Measurements from ENCODE around the gene BIRC5. TPM values are rescaled to one million over a fixed set of nuclear protein-coding genes. Genes with fewer than 3 reads are reported as not detected.

Gene BIRC5
- total and polyA plus RNA-seq, 9 donors: 13.3 to 24.2 (median 19.2) TPM

DNA sequence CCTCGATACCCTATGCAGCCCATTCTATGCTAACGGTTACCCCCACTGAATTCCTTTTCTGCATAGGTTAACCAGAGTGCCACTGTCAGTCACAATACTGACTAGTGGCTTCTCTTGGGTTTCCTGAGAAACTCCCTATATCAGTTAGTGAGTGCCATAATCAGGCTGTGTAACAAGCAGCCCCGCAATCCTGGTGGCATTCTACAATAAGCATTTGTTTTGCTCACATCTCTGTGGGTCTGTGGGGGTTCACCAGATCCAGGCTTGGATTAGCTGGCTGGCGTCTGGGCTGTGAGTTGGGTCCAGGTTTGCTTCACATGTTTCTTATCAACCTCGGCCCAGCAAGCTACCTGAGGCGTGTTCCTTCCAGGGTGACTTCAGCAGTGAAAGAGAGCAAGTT, 59.8 kb downstream of the BIRC5 start:
- WGBS (ENCODE audit: insufficient coverage): 91% methylated on average over 4 of the region's 6 CpGs
- Histone ChIP-seq H3K27me3 (ENCODE audit: control insufficient read depth, insufficient read depth, low read length) (peaks cover 32% of the 10 kb centered on the region), H3K4me1 (ENCODE audit: control insufficient read depth, insufficient read depth, low read length) (peaks cover 53% of the 10 kb centered on the region), H3K36me3 (ENCODE audit: control insufficient read depth, insufficient read depth, low read length) (no peaks in the 10 kb centered on the region), H3K27ac (ENCODE audit: low read length) (no peak overlapping the region), H3K4me3 (ENCODE audit: low read length) (no peak overlapping the region), H3K9me3 (replicated peaks; ENCODE audit: control insufficient read depth, low read depth, low read length) (no peaks in the 10 kb centered on the region)
- no peak for DNase-seq

Other genes with a start within 250 kb of the BIRC5 start
- 21.6 TPM for gene TMC6, start 85.5 kb upstream of the BIRC5 start, total RNA-seq
- gene TMC6, start 85.5 kb upstream of the BIRC5 start, polyA plus RNA-seq (ENCODE audit: insufficient read depth in 1 of 8, insufficient read length in 8 of 8, low replicate concordance in 1 of 8): 10 to 100 TPM; 22.5 to 40.7 (median 27.5) TPM
- gene TMC8, start 83.5 kb upstream of the BIRC5 start, total RNA-seq: 1.2 TPM
- gene TMC8, start 83.5 kb upstream of the BIRC5 start, polyA plus RNA-seq (ENCODE audit: insufficient read depth in 1 of 8, insufficient read length in 8 of 8, low replicate concordance in 1 of 8): 1 to 10 TPM; 1.3 to 3.8 (median 2.9) TPM
- gene C17orf99, start 67.9 kb upstream of the BIRC5 start, total RNA-seq: 0.22 TPM
- gene C17orf99, start 67.9 kb upstream of the BIRC5 start, polyA plus RNA-seq (ENCODE audit: insufficient read depth in 1 of 8, insufficient read length in 8 of 8, low replicate concordance in 1 of 8): 1 to 10 TPM in 6 of 8 donors, under 1 TPM in 2; 0.18 to 3.8 (median 1.2) TPM
- gene SYNGR2, start 45.7 kb upstream of the BIRC5 start, total RNA-seq: 31.4 TPM
- gene SYNGR2, start 45.7 kb upstream of the BIRC5 start, polyA plus RNA-seq (ENCODE audit: insufficient read depth in 1 of 8, insufficient read length in 8 of 8, low replicate concordance in 1 of 8): 100 to 1,000 TPM in 1 of 8 donors, 10 to 100 TPM in 7; 56.3 to 103 (median 89.7) TPM
- gene TK1, start 27.2 kb upstream of the BIRC5 start, total RNA-seq: 11.8 TPM
- 10 to 100 TPM; 18.5 to 31.6 (median 27.8) TPM for gene TK1, start 27.2 kb upstream of the BIRC5 start, polyA plus RNA-seq (ENCODE audit: insufficient read depth in 1 of 8, insufficient read length in 8 of 8, low replicate concordance in 1 of 8)
- gene AFMID, start 26.9 kb upstream of the BIRC5 start, total RNA-seq: 25.8 TPM
- gene AFMID, start 26.9 kb upstream of the BIRC5 start, polyA plus RNA-seq (ENCODE audit: insufficient read depth in 1 of 8, insufficient read length in 8 of 8, low replicate concordance in 1 of 8): 10 to 100 TPM; 33.7 to 43.3 (median 38.3) TPM
- gene TMEM235, start 17.4 kb downstream of the BIRC5 start, total RNA-seq: 0.04 TPM
- under 1 TPM in 2 of 8 donors, not detected in 6; 0.10 to 0.14 TPM for gene TMEM235, start 17.4 kb downstream of the BIRC5 start, polyA plus RNA-seq (ENCODE audit: insufficient read depth in 1 of 8, insufficient read length in 8 of 8, low replicate concordance in 1 of 8)
- 30.6 TPM for gene SOCS3, start 145.8 kb downstream of the BIRC5 start, total RNA-seq
- gene SOCS3, start 145.8 kb downstream of the BIRC5 start, polyA plus RNA-seq (ENCODE audit: insufficient read depth in 1 of 8, insufficient read length in 8 of 8, low replicate concordance in 1 of 8): 10 to 100 TPM in 6 of 8 donors, 1 to 10 TPM in 2; 8.4 to 59.8 (median 23.7) TPM
- 22.9 TPM for gene PGS1, start 164.4 kb downstream of the BIRC5 start, total RNA-seq
- gene PGS1, start 164.4 kb downstream of the BIRC5 start, polyA plus RNA-seq (ENCODE audit: insufficient read depth in 1 of 8, insufficient read length in 8 of 8, low replicate concordance in 1 of 8): 10 to 100 TPM; 20.9 to 33.6 (median 28.1) TPM

All from muscle of leg (tissue), 11 donors.